GM18519 (cell line): ENCODE measurements around the gene MTMR3.

Experiments
- ATAC-seq: cut with Tn5 transposase; IDR thresholded peaks from one replicate; pipeline ENCODE4 v1.9.1; 2021; ENCODE audit warnings: mild to moderate bottlenecking, moderate library complexity; ENCODE audit not compliant: unreplicated experiment, low FRiP score

MTMR3 gene

DNA sequence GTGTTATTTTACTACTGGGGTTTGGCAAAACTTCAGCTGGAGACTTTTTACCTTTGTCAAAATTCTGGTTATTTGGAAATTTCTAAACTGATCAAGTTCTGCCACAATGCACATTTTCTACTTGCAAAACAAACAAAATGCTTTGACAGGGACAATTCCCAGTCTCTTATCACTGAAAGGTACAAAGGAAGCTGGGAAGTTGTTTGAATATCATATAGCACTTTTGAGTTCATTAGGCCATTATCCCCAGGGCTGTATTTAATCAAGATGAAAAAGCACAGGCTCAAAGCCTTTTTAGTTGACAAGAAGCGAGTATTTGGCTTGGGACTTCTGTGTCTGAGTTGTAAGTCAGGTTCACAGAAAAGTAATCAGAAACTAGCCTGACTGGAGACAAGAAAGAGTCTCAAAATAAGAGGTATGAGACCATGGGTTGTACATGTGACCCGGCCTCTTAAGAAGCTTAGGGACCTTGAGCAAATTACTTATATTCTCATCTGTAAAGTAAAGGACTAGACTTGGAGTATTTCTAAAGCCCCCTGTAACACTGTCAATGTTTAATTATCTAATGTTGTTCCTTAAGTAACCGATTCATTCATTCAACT is 194.4 kb downstream of the MTMR3 start:
- ATAC-seq, result no peak

GRCh38 chr22:30078320-30079311 is 195.6 kb downstream of the MTMR3 start:
- ATAC-seq, result no peak

GRCh38 chr22:30079952-30080533 is 197.1 kb downstream of the MTMR3 start, which contains the start of gene HORMAD2:
HORMAD2 (plus strand) TSS chr22:30080464; CDS start chr22:30093953, 13,489 bp downstream.
- no peak for ATAC-seq
